NCI-H526 treated with DMSO at 0.1 percent for 48 hours (cell line): ENCODE measurements around the gene CD19.
"Not testable (repeated sequence)": the region's sequence is repeated elsewhere in the genome, so short reads cannot be mapped to it uniquely, and the experiment has no call there.

Experiments used
- DNase-seq: peaks from one replicate; lab custom pipeline; 2025; lab: John Stamatoyannopoulos, UW

CD19 gene

GRCh38 chr16:28931801-28932225 lies at the start of gene CD19:
CD19 (plus strand) TSS chr16:28931971; CDS start chr16:28932001, 30 bp downstream.
- no peak for DNase-seq

DNA sequence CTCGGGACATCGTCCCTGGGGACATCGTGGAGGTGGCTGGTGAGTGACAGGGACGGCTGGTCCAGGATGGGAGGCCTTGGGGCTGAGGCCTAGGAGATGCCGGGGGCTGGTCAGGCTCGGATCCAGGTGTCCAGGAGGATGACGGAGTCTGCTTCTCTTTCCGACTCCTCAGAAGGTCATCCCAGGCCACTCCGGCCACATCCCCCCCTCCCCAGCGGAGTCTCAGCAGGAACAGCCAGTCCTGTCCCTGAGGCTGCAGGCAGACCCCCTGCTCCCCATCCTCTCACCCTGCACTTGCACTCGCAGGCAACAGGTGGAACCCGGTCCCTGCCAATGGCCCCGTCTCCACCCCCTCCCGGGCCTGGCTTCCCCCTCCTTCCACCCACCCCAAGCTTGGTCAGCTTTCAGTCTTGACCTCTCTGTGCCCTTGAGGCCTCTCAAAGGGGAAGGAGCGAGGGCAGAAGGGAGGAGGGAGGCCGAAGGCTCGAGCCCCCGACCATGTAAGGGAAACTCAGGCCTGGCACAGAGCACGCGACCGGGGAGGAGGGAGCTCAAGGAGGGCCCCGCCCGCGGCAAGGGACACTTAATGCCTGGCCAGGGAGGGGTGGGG lies 49.1 kb upstream of the CD19 start:
- DNase-seq, result no peak

GRCh38 chr16:28883221-28883996 lies 48.4 kb upstream of the CD19 start:
- DNase-seq, result no peak

DNA sequence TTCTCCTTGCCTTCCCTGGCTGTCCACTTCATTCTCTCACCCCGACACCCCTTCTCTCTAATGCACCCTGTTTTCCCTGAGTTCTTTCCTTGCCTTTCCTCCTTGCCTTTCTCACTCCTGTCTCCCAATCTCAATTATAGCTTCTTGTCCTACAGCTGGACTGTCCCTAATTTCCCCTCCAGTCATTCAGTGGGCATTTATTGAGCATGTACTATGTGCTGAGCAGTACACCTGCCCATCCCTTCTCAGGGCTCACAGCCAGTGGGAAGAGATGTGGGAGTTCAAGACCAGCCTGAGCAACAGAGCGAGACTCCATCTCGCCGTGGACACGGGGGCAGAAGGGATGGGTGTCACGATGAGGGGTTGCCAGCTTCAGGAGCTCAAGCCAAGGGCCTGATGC lies 47.7 kb upstream of the CD19 start:
- DNase-seq, result no peak

DNA sequence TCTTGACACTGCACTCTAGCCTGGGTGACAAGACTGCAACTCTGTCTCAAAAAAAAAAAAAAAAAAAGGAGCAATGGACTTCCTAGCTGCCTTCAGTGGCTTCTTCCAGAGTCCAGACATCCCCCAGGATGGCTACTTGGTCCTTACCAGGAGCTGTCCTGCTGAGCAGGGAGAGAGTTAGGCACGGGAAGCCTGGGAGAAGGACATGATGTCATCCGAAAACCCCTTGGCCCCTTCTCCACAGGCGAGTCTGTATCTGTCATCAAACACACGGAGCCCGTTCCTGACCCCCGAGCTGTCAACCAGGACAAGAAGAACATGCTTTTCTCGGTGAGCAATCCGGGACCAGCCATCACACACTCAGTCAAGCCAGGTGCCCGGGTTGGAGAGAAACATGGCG lies 44.8 kb upstream of the CD19 start:
- DNase-seq, result no peak

- not testable (repeated sequence) for DNase-seq
These were observed 41.4 kb upstream of the CD19 start for GRCh38 chr16:28890355-28890754.

DNA sequence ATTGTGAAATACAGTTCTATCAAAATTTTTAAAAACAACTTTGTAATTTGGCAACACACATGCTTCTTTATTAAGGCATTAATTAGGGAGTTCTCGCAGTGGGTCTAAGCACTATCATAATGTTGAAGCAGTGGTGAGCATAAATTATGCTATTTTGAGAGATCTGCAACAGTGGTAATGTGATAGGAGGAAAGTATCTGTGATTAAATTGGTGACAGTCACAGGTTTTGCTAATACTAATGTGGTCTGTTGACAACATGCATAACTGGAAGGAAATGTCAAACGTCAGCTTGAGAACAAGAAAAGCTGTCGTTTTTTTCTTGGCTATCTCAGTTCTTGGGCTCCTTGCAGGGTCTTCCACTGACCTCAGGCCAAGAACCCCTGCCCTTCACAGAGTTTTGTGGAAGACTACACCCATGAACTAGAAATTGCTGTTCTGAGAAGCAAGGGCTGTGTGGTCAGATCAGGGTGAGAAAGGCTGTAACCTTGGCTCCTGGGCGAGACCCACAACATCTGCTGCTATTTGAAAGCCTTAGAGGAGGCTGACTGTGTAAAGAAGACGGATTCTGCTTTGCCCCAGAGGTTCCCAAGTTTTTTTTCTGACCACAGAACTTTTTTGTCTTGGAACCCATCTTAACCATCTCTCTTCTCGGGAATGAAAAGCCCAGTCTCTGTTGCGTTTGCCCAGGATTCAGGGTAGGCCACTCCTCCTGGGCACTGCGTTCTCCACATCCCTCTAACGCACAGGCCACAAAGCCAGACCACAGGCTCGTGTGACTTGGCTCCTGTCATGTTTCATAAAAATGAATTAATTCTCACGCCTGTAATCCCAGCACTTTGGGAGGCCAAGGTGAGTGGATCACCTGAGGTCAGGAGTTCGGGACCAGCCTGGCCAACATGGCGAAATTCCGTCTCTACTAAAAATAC lies 39.5 kb upstream of the CD19 start:
- DNase-seq, result no peak

GRCh38 chr16:28893291-28893690 lies 38.5 kb upstream of the CD19 start:
- DNase-seq, result no peak

- DNase-seq, result no peak
These were observed 36.2 kb upstream of the CD19 start for GRCh38 chr16:28895609-28896008.

DNA sequence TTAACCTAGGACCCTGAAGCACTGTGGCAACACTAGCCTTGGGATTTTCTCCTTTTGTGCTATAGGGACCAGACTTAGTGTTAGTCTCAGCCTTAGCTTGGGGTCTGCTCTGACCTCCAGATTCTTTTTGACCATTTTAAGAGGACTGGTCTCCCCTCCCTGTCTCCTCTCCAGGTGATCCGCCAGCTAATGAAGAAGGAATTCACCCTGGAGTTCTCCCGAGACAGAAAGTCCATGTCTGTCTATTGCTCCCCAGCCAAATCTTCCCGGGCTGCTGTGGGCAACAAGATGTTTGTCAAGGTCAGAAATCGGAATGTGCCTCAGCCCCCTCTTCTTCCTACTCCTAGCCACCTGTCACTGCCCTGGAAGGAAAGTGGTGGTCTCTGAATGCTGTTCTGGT lies 33.9 kb upstream of the CD19 start:
- no peak for DNase-seq

DNA sequence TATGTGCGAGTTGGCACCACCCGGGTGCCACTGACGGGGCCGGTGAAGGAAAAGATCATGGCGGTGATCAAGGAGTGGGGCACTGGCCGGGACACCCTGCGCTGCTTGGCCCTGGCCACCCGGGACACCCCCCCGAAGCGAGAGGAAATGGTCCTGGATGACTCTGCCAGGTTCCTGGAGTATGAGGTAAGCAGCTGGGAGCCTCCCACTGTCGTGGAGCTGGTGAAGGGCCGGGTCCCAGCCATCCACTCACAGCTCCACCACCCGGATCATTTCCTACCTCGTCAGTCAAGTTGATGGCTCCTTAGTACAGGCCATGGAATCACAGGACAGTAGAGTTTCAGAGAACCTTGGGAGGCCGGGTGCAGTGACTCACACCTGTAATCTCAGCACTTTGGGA lies 33.5 kb upstream of the CD19 start:
- no peak for DNase-seq

GRCh38 chr16:28898942-28899341 lies 32.8 kb upstream of the CD19 start:
- no peak for DNase-seq

GRCh38 chr16:28899882-28900590 lies 31.7 kb upstream of the CD19 start:
- no peak for DNase-seq

- DNase-seq, result no peak
These were observed 31.2 kb upstream of the CD19 start for GRCh38 chr16:28900601-28901000.

DNA sequence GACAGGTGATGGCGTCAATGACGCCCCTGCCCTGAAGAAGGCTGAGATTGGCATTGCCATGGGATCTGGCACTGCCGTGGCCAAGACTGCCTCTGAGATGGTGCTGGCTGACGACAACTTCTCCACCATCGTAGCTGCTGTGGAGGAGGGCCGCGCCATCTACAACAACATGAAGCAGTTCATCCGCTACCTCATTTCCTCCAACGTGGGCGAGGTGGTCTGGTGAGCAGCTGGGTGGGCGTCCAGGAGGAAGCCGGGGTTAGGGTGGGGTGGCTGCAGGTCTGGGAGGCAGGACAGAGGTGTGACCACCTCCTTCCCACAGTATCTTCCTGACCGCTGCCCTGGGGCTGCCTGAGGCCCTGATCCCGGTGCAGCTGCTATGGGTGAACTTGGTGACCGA lies 29.9 kb upstream of the CD19 start:
- DNase-seq, result no peak

GRCh38 chr16:28902909-28903308 lies 28.9 kb upstream of the CD19 start:
- no peak for DNase-seq

DNA sequence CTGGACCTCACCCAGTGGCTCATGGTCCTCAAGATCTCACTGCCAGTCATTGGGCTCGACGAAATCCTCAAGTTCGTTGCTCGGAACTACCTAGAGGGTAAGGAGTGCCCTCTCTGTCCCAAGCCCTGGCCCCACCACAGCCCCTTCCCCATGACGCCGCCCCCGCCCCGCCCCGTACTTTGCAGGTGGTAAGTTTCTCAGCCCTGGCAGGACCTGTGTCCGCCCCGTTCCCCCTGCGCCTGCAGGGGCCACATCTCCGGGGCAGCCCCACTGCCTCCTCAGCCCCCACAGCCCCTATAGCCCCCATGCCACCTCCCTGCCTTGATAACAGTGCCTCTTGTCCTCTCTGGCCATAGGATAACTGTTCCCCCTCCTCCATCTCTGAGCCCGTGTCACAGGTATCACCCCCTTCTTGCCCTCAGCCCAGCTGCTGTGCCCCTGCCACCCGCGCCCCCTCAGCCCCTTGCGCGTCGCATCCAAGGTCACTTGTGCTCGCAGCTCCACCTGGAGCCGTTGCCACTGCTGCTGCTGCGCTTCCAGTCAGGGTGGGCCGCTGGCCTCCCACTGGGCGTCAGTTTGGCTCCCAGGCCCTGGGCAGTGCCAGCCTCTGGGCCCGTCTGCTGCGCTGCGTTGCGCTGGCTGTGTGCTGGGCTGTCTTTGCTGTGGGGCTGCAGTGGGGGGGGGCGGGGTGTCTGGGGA lies 28.3 kb upstream of the CD19 start:
- DNase-seq, result no peak

- no peak for DNase-seq
These were observed 27.4 kb upstream of the CD19 start for GRCh38 chr16:28904363-28904762.

- no peak for DNase-seq
These were observed 26.9 kb upstream of the CD19 start for GRCh38 chr16:28904828-28905227.

- no peak for DNase-seq
These were observed 26.5 kb upstream of the CD19 start for GRCh38 chr16:28905229-28905754.

- DNase-seq, result no peak
These were observed 25.9 kb upstream of the CD19 start for GRCh38 chr16:28905800-28906372.
